Endometrial microvascular endothelial cells (primary cell): Measurements from ENCODE around the gene CEP170B. TPM values are rescaled to one million over a fixed set of nuclear protein-coding genes. Genes with fewer than 3 reads are reported as not detected.
"Not testable (repeated sequence)": the region's sequence is repeated elsewhere in the genome, so short reads cannot be mapped to it uniquely, and the experiment has no call there.

Experiments used
- in situ Hi-C: cut with HindIII; loops from 2 replicates; pipeline ENCODE4 v1.10.0; 2017; ENCODE audit warnings: low sequenced_read_pairs, low pct_unique_long_range_greater_than_20kb; ENCODE audit errors: inconsistent ontology term
- total RNA-seq: library from RNA; depleted of rRNA; stranded (reverse); fragments of >200 nt; gene quantifications from one replicate; pipeline ENCODE4 v1.2.3, GENCODE V29; 2015; ENCODE audit errors: inconsistent ontology term

The CEP170B gene
- total RNA-seq = 20.1 TPM

DNA sequence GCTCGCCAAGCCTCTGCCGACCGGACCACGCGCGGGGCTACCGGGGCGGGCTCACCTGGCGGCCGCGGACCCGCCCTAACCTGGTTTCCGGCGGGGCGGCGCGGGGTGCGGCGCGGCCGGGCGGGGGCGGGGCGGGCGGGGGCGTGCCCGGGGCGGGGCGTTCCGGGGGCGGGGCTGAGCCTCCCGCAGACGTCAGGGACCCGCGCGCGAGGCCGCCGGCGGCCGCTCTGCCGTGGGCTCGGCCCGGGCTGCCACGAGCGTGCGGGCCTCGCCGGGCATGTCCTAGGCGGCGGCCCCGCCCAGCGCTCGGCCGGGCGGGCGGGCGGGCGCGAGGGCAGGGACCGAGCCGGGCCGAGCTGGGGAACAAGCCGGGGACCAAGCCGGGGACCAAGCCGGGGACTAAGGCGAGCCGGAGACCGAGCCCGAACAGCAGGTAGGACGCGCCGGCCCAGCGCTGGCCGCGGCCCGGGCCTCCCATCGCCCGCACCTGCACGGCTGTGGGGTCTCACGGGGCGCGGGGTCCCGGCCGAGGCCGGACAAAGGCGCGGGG lies at the start of gene CEP170B:
Gene CEP170B, plus strand, starts transcription at position 188 of the 550 bp plus-strand sequence. CDS start 3,183 bp downstream, outside the sequence.
- in situ Hi-C loops = no loop called here

DNA sequence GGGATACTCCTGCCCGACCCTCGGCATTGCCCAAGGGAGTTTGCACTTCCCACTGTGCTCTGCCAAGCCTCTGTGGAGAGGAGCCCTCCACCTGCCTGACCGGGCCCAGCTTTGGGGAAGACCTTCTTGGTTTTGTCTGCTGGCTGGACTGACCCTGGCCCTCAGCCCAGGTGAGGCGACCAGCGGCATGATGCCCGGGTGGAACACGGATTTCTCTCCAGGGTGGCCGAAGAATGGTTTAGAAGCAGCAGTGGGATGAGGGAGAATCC lies 48.5 kb upstream of the CEP170B start:
- in situ Hi-C loops = no loop called here

GRCh38 chr14:104817930-104818713 lies 46.9 kb upstream of the CEP170B start:
- in situ Hi-C loops = no loop called here

DNA sequence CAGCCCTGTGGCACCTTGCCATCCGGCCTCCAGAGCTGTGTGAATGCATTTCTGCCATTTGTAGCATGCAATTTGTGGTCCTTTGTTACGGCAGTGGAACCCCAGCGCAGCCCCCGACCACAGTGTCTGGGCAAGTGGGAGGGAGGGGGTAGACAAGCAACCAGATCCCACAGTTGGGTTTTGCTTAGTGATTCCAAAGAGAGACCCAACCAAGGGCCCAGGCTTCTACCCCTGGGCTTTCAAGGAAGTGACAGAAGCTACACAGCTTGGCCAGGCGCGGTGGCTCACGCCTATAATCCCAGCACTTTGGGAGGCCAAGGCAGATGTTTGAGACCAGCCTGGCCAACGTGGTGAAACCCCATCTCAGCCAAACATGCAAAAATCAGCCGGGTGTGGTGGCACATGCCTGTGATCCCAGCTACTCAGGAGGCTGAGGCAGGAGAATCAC lies 46.3 kb upstream of the CEP170B start:
- in situ Hi-C loops = no loop called here

DNA sequence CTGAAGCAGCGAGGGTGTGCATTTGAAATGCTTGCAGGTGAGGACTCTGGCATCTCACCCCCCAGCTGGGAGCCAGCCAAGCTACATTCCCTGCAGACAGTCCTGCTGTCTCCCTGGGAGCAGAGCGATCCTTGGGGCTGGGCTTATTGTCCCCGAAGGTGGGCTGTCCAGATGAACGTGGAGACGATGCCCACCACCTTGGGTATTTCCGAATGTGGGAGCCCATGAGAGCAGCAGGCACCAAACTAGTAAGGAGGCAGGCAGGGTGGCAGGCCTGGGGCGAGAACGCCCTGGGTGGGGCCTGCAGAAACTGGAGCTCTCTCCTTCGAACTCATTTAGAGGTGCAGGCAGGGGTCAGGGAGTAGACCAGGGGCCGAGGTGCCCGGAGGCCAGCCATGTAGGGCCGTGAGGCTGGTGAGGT lies 45.7 kb upstream of the CEP170B start:
- in situ Hi-C loops = no loop called here

DNA sequence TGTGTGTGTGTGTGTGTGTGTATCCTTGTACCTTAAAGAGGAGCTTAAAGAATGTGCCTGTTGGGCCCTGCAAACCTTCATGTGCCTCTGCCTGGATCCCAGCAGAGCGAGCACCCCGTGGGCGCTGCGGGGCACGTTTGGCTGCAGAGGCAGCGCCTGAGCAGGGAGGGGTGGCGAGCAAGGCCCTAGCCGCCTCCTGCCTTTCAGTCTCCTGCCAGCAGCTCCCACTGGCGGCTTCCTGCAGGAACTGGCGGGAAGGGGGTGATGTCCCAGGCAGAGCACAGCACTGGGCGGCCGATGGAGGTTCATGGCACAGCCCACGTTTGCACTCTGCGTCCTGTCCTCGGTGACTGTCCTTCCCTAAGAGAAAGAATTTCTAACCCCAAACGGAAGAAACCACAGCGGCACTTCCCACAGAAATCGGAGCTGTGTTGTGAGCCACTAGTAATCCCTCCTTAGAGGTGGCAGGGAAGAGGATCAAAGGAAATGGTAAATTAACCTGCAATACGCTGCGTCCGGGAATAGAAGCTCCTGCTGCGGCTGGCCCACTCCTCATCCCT lies 44.3 kb upstream of the CEP170B start:
- in situ Hi-C loops = no loop called here

DNA sequence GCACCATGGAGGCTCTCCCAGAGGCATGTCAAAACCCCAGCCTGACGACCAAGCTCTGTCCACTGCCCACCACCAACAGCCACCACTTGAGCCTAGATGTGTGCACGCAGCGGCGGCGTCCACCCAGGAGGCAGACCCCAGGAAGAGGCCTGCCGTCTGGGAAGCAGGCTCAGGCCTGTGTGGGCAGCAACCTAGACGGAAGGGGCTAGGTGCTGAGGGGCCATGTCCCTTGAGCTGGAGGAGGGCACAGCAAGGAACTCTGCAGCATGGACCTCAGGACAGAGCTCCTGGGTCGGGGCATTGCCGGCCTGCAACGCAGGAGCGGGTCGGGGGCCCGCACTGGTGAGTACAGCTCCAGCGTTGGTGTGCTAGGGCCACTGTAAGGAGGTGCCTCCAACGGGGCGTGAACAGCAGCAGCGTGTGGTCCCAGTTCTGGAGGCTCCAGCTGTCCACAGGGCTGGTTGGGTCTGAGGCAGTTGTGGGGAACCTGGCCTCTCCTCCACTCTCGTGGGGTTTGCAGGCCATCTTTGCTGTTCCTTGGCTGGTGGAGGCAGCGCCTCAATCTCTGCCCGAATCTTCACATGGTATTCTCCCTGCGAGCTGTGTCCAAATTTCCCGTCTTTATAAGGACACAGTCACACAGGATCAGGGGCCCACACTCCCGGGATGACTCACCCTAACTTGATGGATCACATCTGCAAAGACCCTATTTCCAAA lies 43.7 kb upstream of the CEP170B start:
- in situ Hi-C loops = no loop called here

DNA sequence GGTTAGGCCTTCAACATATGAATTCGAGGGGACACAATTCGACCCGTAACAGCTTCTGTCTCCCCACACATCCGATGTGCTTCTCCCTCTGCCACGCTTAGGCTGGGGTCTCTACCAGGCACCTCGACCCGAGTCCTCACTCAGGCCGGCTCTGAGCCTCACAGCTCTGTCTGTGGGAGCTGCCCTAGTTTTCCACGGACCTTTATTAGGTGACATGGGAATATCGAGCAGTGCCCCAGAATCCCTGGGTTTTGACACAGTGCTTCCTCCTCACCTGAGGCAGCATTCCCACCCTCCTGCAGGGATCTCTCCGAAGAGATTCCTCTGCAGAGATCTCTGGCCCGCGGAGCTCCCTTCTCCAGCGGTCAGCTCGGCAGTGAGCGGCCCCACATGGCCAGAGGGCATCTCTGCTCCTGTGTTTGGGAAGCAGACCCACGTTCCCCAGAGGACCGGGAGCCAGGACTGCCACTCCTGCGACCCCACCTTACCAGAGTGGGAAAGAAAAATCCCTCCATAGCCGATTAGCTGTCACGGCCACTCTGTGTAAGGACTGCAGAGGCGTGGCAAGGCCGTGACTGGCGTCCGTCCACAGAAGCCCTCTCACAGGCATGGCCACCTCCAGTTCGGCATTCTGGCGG lies 43.0 kb upstream of the CEP170B start:
- in situ Hi-C loops = no loop called here

DNA sequence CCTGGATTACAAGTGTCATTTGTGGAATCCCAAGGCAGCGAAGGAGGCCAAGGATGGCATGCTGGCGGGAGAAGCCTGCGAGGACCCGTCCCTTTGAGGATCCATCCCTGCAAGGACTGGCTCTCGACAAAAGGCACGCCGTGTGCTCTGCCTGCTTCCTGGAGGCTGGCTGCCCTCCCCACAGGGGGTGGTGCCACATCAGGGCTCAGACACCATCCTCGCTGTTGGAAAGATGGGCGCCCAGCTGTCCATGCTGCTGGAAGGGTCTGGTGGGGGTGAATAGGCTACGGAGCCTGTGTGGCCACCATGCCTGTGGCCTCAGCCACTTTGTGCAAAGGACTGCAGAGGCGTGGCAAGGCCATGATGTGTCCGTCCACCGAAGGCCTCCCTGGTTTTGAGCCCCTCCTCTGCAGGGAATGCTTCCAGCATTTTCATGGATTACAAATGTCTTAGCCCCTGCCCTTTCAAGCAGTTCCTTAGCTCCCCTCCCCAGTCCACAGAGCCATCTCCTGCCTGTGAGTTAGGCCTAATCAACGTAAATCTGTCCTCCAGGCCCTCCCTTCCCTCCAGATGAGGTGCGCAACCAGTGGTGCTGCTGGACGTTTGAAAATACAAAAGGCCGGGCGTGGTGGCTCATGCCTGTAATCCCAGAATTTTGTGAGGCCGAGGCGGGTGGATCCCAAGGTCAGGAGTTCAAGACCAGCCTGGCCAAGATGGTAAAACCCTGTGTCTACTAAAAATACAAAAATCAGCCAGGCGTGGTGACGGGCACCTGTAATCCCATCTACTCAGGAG lies 42.0 kb upstream of the CEP170B start:
- in situ Hi-C loops = no loop called here

DNA sequence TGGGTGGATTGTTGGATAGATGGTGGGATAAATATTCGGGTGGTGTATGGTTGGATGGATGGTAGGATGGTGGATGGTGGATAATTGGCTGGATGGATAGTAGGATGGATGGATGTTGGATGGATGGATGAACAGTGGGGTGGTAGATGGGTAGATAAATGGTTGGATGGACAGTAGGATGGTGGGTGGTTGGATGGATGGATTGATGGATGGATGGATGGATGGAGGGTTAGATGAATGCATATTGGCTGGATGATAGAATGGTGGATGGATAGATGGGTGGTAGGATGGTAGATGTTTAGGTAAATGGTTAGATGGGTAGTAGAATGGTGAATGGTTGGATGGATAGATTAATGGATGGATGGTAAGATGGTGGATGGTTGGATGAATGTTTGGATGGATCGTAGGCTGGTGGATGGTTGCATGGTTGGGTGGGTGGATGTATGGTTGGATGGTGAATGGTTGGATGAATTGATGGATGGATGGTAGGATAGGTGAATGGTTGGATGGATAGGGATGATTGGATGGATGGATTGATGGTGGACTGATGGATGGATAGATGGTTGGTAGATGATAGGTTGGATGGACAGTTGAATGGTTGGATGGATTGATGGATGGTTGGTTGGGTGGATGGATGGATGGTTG lies 40.6 kb upstream of the CEP170B start:
- in situ Hi-C loops = no loop called here

GRCh38 chr14:104826189-104826860 lies 38.7 kb upstream of the CEP170B start:
- in situ Hi-C loops = no loop called here

- in situ Hi-C loops = no loop called here
Measured at GRCh38 chr14:104826861-104827176, 38.2 kb upstream of the CEP170B start.

- in situ Hi-C loops = no loop called here
Measured at GRCh38 chr14:104827177-104828055, 37.7 kb upstream of the CEP170B start.

GRCh38 chr14:104830781-104831180 lies 34.3 kb upstream of the CEP170B start:
- in situ Hi-C loops = no loop called here

DNA sequence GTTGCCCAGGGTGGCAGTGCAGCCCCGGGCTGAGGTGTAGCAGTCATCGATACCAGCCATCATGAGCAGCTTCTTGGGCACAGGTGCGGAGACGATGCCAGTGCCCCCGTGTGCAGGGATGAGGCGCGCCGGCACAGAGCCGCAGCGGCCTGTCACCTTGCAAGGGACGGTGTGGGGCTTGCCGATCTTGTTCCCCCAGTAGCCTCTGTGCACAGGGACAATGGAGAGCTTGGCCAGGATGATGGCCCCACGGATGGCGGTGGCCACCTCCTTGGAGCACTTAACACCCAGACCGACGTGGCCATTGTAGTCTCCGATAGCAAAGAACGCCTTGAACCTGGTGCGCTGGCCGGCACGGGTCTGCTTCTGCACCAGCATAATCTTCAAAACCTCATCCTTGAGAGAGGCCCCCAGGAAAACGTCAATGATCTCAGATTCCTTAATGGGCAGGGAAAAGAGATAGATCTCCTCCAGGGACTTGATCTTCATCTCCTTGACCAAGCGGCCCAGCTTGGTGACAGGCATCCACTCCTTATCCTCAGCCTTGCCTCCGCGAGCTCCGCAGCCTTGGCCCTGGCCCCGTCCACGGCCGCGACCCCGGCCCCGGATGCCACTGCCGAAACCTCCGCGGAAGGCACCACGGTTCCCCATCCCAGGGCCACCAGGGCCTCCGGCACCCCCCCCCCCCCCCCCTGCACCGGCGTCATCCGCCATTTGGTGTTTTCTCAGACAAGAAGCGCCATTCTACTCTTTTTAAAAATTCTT lies 28.7 kb upstream of the CEP170B start:
- in situ Hi-C loops = not testable (repeated sequence)

- in situ Hi-C loops = no loop called here
Measured at GRCh38 chr14:104841730-104842129, 23.3 kb upstream of the CEP170B start.
